DOHH2 (cell line): ENCODE measurements around the gene EDN1.

Source experiments
- CTCF ChIP-seq: fragments of 200-600 bp; sonication (generic); IDR thresholded peaks from one replicate; pipeline ENCODE4 v1.5.1; 2014; ENCODE audit warnings: antibody characterized with exemption, mild to moderate bottlenecking, low read depth, low read length; ENCODE audit not compliant: poor library complexity, severe bottlenecking
- EZH2phosphoT487 ChIP-seq: fragments of 200-600 bp; sonication (generic); IDR thresholded peaks from 2 replicates; pipeline ENCODE4 v1.6.1; 2017; ENCODE audit warnings: borderline replicate concordance, mild to moderate bottlenecking, antibody characterized with exemption, low read length, moderate library complexity, mixed read lengths

- TF ChIP-seq CTCF (no peak), EZH2phosphoT487 (no peak)
These were observed 44.8 kb upstream of the EDN1 start for GRCh38 chr6:12245360-12245759.
